ENCODE data around the gene SELENOH.
"Not testable (repeated sequence)": the region's sequence is repeated elsewhere in the genome, so short reads cannot be mapped to it uniquely, and the experiment has no call there.

SELENOH gene

GRCh38 chr11:57741132-57742086 is at the start of gene SELENOH:
TSS of gene SELENOH (plus strand) at chr11:57741491. CDS start at chr11:57741596, 105 bp downstream.
- DNase-seq, result peak; percentile 98

- DNase-seq, result no peak
These were observed 42.4 kb upstream of the SELENOH start for GRCh38 chr11:57698843-57699365.

- DNase-seq, result no peak
These were observed 41.5 kb upstream of the SELENOH start for GRCh38 chr11:57699813-57700212.

- no peak for DNase-seq
These were observed 40.9 kb upstream of the SELENOH start for GRCh38 chr11:57700425-57700824.

- DNase-seq, result no peak
These were observed 38.0 kb upstream of the SELENOH start for GRCh38 chr11:57703341-57703740.

GRCh38 chr11:57704932-57705331 is 36.4 kb upstream of the SELENOH start:
- DNase-seq, result no peak

- DNase-seq, result not testable (repeated sequence)
These were observed 35.9 kb upstream of the SELENOH start for GRCh38 chr11:57705432-57705831.

GRCh38 chr11:57709802-57710367 is 31.4 kb upstream of the SELENOH start:
- DNase-seq, result no peak

GRCh38 chr11:57711414-57712255 is 29.7 kb upstream of the SELENOH start, which contains the start of gene MED19:
TSS of gene MED19 (minus strand) at chr11:57712215. CDS start at chr11:57712179, 36 bp downstream.
- peak; percentile 83 for DNase-seq

- peak; percentile 93 for DNase-seq
These were observed 28.8 kb upstream of the SELENOH start, which contains the start of gene TMX2 for GRCh38 chr11:57712256-57713150. TSS of gene TMX2 (plus strand) at chr11:57712593. CDS start at chr11:57712619, 26 bp downstream.

- DNase-seq, result no peak
These were observed 27.5 kb upstream of the SELENOH start for GRCh38 chr11:57713835-57714234.

GRCh38 chr11:57716726-57717125 is 24.6 kb upstream of the SELENOH start:
- DNase-seq, result not testable (repeated sequence)

- no peak for DNase-seq
These were observed 14.1 kb upstream of the SELENOH start for GRCh38 chr11:57727185-57727584.

GRCh38 chr11:57728829-57729228 is 12.5 kb upstream of the SELENOH start:
- no peak for DNase-seq

- no peak for DNase-seq
These were observed 11.8 kb upstream of the SELENOH start for GRCh38 chr11:57729479-57729878.

- no peak for DNase-seq
These were observed 8.6 kb upstream of the SELENOH start for GRCh38 chr11:57732661-57733060.

GRCh38 chr11:57735619-57736298 is 5.5 kb upstream of the SELENOH start:
- DNase-seq, result no peak

- DNase-seq, result peak; percentile 31
These were observed 779 bp downstream of the SELENOH start for GRCh38 chr11:57742087-57742452.

- no peak for DNase-seq
These were observed 3.1 kb downstream of the SELENOH start for GRCh38 chr11:57744357-57744756.

GRCh38 chr11:57745206-57745605 is 3.9 kb downstream of the SELENOH start:
- DNase-seq, result no peak

GRCh38 chr11:57746920-57747319 is 5.6 kb downstream of the SELENOH start:
- DNase-seq, result no peak
